GM18909 (cell line): ENCODE measurements around the gene GPR151.
A peak's percentile ranks its signal among the peaks of the same experiment; 100 is the strongest.
"Not testable (repeated sequence)": the region's sequence is repeated elsewhere in the genome, so short reads cannot be mapped to it uniquely, and the experiment has no call there.

ENCODE experiments used
- ATAC-seq: cut with Tn5 transposase; IDR thresholded peaks from one replicate; pipeline ENCODE4 v1.9.1; 2021; ENCODE audit warnings: mild to moderate bottlenecking; ENCODE audit not compliant: unreplicated experiment, poor library complexity

The GPR151 gene

DNA sequence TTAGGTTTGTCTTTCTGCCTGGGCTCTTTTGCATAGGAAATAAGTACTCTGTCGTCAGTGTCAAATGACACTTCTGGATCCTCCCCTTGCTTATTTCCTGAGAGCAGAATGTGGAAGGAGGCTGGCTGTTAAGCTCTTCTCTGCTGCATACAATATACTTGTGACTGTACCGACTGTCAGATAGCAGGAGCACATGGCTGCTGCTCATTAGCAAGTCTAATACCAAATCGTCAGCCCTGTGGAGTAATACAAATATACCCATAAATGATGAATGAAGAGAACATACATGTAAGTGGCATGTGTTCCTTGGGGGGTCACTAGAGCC is at the start of gene GPR151:
Gene GPR151, minus strand, starts transcription at position 40 of the 325 bp plus-strand sequence. CDS start 77 bp downstream, outside the sequence.
- ATAC-seq = no peak

DNA sequence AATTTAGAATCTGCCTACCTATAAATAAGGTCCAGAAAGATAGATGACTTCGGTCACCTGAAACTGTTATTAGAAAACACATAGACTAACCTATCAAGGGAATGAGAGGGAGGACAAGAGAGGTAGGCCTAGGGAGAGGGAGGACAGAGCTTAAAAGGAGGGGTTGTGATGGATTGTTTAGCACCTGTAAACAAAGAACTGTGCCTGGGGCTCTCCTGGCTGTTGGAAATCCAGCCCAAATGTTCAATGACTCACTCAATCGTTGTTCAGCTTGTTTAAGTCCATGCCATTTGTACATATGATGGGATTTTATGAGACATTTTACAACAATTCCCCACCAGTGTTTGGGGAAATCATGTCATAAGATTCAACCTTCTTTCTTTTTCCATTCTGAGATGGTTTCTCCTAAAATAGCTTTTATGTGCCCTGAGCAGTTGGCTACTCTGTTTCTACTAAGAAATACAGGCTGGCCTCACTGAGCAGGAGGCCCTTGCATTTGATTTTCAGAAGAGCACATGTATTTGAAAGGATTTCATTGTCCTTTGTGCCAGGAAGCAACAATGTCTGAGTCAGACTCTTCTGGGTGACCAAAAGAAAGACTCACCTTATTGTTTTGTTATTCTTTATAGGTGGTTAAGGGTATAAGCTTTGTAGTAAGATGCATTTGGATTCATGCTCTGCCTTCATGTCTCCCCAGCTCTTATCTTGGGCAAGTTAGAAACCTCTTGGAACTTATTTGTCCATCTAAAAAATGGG is 48.2 kb upstream of the GPR151 start:
- no peak for ATAC-seq

DNA sequence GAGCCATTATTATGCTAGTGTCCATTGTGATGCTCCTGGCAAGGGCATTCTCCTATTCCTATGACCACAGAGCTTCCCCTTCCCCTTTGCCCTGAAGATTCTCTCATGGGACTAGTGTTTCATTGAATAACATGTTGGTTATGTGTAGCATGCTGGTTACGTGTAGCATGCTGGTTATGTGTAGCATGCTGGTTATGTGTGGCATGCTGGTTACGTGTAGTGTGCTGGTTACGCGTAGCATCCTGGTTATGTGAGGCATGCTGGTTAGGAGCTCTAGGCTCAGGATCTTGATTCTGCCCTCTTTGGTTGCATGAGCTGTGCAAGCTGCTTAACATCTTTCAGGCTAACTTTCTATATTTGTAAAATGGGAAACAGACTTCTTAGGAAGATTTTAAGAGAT is 46.5 kb upstream of the GPR151 start:
- ATAC-seq = no peak

DNA sequence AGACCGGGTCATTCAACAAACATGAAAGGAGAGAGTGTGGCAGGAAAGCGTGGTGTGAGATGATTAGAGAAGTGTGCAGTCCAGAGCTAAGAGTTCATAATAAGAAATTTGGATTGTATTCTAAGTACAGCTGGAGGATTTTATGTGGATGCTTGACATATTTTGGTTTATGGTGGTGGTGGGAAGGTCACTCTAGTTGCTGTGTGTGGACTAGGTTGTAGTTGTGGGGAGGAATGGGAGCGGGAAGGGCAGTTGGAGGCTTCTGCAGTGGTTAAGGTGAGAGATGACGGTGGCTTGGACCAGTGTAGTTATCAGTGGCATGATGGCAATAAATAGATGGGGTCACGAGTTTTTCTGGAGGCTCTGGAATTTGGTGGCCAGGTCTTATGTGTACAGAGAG is 45.7 kb upstream of the GPR151 start:
- no peak for ATAC-seq

DNA sequence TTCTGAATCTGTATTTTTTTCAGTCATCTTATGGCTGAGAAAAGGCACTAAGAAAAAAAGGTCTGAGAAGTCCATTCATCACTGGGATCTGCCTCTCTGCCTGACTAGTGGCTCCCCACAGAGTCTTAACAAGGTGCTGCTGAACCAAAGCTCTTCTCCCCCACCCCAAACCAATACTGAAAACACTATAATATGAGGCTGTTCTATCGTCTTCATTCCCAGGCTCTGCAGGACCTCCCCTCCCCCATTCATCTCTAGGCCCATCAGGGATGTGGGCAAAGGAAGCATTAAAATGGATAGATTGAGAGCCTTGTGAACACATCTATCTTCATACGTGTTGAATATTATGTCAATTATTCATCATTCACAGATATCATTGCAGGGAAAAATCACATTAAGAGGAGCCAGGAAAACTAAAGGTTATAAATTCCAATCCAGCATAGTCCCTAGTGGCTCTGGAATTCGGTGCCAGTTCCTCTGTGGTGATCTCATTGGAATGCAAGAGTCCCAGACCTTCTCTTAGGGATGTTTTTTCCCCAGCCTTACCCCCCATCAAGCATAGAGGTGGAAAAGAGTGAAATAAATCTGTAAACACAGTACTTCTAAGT is 44.3 kb upstream of the GPR151 start:
- no peak for ATAC-seq

DNA sequence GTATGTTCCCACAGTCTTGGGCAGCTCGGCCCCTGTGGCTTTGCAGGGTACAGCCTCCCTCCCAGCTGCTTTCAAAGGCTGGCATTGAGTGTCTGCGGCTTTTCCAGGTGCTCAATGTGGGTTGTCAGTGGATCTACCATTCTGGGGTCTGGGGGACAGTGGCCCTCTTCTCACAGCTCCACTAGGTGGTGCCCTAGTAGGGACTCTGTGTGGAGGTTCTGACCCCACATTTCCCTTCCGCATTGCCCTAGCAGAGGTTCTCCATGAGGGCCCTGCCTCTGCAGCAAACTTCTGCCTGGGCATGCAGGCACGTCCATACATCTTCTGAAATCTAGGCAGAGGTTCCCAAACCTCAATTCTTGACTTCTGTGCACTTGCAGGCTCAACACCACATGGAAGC is 40.9 kb upstream of the GPR151 start:
- not testable (repeated sequence) for ATAC-seq

DNA sequence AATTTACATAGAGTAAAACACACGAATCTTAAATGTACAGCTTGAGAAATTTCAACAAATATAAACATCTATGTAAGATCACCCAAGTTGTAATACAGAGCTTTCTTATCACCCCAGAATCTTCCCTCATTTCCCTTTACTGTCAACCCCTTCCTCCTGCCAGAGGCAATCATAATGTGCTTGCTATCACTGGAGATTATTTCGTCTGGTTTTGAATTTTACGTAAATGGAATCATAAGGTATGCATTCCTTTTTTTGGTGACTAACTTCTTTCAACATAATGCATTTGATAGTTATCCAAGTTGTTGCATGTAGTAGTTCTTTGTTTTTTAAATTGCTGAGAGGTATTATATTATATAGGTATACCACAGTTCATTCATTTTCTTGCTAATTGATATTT is 37.5 kb upstream of the GPR151 start:
- no peak for ATAC-seq

DNA sequence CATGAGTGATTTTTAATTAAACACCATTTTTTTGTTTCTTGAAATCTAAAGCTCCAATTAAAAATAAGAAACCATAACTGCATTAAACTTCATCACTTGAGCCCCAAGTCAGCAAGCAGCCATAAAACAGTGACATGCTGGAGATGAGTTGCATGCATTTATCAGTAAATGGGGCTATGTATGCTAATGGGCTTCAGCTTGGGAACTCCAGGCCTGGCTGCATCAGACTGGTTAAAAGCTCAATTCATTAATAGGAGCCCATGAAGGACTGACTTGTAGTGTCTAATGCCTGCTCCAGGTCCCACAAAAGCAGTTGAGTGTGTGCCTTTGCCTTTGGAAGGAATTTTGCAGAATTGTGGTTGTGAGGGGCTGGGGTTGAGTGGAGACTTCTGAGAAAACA is 33.6 kb upstream of the GPR151 start:
- no peak for ATAC-seq

DNA sequence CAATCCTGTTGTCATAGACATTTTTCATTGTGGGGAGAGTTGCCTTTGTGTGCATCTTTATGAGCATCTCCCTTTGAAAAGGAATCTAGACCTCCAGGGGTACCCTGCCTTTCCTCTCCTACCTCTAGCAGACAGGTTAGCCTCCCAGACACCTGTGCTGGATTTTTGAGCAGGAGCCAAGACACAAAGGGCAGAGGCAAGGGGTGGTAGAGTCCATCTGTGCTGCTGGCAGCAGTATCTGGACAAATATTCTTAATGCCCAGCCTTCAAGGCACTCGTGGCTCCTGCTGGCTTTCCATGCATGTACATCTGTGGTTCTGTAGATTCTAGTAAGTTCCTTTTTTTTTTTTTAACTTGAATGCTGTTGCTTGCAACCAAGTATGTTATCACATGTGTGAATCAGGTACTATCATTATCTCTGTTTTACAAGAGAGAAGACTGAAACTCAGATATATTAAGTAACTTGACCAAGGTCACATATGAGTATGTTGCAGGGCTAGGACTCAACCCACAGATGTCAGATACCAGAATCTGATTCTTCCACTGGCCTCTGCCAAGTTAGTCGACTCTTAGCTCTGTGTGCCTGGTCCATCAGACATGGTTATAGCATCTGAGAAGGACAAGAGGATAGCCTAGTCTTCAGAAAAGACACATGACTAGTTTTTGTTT is 32.9 kb upstream of the GPR151 start:
- ATAC-seq = no peak

DNA sequence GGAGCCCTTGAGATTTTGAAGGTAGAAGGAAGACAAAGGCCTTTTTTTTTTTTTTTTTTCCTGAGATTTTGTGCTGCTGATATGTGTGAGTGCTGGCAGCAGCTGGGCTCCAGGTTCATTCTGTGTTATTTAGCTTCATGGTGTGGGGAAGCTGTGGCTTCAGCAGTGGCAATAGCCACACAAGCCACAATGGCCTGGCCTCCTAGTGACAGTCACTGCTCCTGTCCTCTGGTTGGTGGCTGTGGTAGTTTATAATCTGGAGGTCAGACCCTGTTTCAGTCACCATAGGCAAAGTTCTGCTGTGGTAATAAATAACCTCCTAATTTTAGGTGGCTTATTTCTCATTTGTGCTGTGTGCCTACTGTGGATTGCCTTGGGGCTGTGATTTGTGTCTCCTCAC is 28.2 kb upstream of the GPR151 start:
- no peak for ATAC-seq

DNA sequence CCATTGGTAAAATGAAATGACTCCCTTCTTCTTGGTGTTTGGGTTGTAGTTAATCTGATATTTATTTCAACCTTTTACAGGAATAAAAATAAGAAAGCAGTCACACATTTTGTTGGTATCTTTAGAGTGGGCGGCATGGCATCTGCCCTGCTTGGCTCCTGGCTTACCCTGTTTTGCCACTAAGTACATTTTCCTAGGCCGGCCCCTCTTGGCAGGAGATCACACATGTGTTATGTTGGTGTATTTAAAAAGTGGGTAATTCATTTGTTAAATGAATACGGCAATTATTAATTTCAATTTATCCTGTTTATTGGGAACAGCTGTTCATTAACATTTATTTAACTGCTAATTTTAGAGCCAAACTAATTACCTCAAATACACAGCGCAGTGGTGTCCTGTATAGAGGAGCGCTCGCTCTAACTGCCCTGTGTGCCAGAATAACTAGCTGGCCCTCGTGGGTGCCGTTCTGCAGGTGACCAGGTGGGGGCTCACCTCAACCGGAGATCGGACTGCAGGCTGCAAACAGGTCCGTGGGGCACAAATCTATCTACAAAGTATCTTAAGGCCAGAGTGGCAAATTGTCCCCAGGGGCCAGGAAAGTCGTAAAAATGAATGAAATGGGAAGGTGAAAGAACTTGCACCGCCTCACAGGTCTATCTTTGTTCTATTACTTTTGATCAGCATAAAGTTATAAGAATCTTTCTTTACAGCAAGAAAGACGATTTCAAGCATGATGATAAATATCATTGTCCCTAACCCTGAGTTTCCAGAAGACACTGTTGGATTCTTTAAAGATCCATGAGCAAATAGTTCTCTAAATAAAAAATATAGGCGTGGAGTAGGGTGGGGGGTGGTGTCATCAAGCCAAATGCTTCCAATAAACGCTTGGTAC is 26.2 kb upstream of the GPR151 start:
- peak; percentile 97 for ATAC-seq

DNA sequence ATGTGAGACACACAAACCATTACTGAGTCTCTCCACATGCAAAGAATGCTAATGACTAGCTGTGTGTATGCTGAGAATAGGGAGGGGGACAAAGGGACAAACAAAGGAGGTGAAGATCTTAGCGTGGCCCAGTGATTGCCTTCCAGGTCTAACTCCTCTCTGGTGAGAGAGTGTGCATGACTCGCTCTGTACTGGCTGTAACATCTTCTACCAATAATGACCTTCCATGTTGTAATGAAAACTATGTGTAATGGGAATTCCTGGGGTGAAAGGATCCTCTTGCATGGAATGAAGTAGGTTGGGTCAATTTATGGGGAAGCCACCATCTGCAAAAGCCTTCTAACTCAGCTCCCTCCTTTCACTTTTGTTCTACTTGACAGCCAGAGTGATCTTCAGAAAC is 24.4 kb upstream of the GPR151 start:
- no peak for ATAC-seq

DNA sequence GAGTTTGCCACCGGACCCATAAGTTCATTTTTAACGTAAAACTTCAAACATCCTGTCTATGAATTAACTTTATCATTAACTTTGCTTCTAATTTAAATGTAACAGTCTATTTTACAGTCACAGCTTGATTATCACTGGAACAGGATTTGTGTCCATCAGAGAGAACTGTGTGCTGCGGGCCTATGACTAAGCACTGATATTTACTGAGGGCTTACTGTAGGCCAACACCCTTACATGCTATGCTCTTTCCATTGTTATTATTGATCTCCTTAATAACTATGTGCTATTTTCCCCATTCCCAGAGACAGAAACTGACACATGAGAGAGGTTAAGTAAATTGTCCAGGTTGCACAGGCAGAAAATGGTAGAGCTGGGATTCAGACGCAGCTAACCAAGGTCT is 24.0 kb upstream of the GPR151 start:
- ATAC-seq = no peak

DNA sequence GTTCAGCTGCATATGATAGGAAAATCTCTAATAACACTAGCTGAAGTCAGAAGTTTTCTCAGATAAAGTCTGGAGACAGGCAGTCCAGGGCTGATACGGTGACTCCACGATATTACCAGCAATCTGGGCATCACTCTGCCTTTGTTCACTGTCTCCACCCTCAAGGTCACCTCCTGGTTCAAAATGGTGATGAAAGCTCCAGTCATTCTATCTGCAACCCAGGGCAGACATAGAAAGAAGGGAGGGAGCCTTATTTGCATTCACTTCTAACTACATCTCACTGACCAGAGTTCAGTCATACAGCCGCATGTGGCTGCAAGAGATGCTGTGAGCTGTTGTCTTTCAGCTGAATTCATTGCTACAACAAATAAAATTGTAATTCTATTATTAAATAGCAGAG is 22.4 kb upstream of the GPR151 start:
- ATAC-seq = no peak

DNA sequence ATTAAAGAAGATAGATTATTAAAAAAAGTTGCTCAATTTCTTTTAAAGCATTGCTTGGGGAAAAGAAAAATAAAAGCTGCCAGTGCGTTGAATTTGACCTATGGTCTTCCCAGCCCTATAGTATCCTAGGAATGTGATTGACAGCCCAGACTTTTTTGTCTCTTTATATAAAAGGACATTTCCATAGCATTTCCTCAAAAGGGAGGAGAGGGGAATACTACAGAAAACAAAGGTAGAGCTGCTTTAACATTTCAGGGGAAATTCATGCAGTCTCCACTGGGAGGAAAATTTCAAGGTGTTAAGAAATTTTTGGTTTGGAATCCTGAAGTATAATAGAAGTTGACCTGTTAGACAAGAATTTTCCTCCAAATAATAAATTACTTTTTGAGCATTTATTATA is 17.9 kb upstream of the GPR151 start:
- ATAC-seq = no peak

DNA sequence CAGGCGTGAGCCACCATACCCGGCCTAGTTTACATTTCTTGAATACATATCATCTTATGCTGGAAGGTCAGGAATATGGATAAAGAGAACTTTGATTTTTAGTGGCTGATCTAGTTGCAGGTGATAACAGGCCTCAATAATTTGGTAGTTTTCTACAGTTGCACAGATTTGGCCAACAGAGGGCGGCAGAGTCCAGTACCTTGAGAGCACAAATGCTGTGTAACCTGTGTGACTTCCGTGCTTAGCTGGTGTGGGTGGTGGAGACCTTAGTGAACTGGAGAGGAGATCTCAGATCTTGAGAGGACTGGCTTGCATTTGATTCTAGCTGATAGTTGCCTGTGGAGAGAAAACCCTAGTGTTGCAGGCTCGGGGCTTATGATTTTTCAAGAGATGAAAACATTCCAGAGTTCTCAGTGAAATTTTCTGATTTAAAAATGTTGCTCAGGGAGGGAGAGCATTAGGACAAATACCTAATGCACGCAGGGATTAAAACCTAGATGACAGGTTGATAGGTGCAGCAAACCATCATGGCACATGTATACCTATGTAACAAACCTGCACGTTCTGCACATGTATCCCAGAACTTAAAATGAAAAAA is 17.4 kb upstream of the GPR151 start:
- peak; percentile 95 for ATAC-seq

DNA sequence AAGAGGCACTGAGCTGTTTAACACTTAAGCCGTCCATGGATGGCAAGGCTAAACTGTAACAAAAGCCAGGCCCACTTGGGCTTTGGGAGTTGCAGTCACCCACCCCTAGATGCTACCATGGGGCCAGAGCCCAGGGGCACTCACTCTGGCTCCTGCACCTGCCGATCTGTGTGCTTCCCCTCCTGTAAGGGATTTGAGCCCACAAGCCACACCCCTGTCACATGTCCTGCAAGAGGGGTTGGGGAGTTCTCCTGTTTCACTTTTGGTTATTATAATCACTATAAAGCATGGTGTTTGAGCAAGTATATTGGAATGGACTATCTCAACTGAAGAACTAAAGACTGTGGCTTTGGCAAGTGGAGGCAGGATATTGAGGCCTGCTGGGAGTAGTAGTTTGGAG is 14.0 kb upstream of the GPR151 start:
- ATAC-seq = peak; percentile 71

DNA sequence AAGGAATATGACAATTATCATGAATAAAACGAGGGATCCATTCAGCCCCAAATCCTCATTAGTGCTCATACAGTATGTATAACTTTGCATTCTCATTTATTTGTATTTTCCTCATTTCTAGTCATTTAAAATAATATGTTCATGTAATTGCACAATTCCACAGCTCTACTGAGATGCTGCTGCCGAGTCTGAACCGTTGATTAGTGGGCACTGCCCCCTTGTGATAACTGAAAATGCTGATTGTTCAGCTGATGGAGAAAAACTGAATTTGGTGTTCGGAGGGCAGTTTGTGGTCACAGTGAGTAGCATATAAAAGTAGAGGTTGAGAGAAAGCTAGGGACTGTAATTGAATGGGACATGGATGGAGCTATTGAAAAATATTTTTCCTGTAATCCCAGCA is 12.2 kb upstream of the GPR151 start:
- no peak for ATAC-seq

DNA sequence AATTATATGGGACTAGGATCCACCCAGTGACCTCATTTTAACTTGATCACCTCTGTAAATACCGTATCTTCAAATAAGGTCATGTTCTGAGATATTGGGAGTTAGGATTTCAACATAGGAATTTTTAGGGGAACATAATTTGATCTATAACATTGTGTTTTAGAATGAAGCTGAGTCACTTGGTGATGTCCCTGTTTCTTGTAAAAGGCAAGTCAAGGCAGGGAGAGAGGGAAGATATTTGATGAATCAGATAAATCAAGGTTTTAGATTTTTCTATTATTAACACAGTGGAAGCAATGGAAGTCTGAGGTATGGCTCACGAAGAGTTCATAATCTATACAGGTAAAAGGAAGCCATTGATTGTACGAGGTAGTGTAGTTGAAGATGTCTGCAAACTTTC is 11.8 kb upstream of the GPR151 start:
- no peak for ATAC-seq

DNA sequence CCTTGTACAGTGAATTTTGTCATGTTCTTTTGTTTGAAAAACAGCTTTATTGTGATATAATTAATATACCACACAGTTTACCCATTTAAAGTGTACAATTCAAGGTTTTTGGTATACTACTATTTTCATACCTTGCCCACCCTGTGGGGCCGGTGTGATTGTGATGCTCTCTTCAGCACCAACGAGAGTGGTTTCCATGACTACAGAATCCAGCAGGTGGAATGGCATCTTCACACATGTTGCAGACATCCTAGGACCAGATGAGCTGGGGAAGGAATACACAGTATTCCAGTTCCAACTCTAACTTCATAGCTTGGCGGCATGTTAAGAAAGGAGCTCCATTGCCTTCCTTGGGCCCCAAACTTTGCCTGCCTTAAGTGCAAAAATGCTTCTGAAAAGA is 7.7 kb upstream of the GPR151 start:
- ATAC-seq = no peak
